SKM-1 treated with dmso at 0.1 percent for 144 hours (cell line): Measurements from ENCODE around the gene MRNIP.
"Not testable (repeated sequence)": the region's sequence is repeated elsewhere in the genome, so short reads cannot be mapped to it uniquely, and the experiment has no call there.

ENCODE experiments used
- DNase-seq: peaks from one replicate; lab custom pipeline; 2025; ENCODE audit not compliant: unreplicated experiment; lab: John Stamatoyannopoulos, UW

The MRNIP gene

GRCh38 chr5:179793468-179794139 is 65.0 kb downstream of the MRNIP start, which contains the start of gene LTC4S:
Gene LTC4S (plus strand): TSS chr5:179793986. CDS start chr5:179794081, 95 bp downstream.
- peak; percentile 90 for DNase-seq

GRCh38 chr5:179792612-179793467 is 65.8 kb downstream of the MRNIP start:
- DNase-seq = peak; percentile 16

DNA sequence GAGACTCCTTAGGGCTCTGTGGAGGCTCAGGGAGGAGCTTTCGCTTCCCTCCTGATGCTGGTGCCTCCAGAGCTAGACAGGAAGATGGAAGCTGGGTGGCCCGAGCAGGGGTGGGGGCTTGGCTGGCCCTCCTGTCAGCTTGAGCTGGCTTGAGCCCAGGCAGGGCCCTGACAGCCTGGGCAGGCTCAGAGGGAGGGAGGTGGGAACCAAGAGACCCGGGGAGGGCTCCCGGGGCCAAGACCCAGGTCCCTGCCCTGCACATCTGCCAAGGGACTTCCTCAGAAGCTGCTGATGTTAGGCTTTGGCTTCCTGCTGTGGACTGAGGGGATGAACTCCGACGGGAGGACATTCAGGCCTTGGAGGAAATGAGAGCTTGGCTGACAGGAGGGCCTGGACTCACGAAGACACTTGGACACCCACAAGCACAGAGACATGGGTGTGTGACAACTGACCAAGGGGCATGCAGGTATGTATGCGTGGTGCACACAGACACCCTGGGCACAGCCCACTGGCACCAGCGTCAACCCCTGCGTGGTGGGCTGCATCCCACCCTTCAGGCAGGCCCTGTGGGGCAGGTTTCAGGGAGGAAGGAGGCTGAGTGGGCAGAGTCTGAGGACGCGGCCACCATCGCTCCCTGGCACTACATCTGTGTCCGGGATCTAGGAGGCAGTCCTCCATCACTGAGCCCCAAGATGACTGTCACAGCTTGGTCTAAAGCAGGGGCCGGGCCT is 66.6 kb downstream of the MRNIP start:
- DNase-seq = no peak

DNA sequence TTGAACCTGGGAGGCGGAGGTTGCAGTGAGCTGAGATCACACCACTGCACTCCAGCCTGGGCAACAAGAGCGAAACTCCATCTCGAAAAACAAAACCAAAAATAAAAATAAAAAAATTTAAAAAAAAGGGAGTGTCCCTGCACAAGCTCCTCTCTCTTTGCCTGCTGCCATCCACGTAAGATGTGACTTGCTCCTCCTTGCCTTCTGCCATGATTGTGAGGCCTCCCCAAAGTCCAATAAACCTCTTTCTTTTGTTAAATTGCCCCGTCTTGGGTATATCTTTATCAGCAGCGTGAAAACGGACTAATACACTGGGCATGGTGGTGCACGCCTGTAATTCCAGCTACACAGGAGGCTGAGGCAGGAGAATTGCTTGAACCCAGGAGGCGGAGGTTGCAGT is 69.3 kb downstream of the MRNIP start:
- DNase-seq = not testable (repeated sequence)

DNA sequence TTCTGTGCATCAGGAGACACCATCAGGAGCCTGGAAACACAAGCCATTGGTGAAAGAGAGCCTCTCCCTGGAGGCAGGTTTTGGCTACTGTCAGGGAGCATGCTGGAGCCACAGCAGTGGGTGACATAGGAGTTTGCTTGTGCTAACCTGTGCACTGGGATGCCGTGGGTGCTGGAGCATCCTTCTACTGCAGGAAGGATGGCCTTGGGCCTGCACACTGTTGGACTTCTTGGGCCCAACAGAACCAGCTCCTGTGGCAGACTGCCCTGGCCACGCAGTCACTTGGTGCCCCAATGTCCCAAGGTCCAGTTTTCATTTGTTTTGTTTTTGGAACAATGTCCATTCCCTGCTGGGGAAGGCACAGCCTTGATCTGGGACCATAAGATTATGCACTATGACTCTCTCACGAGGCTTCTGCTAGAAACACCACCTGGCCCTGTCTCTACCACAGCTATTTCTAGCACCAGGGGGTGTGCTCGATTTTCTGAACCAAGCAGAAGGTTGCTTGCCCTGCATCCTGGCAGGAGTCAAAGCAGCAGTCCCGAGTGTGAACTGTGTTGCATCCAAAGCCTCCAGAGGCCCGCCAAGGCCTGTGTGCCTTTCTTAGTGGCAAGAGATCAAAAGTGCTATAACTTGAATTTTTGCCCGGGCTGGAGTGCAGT is 70.3 kb downstream of the MRNIP start:
- no peak for DNase-seq
